CD1c-positive myeloid dendritic cell (primary cell): ENCODE data around the gene CIC.

Source experiments
- DNase-seq: peaks from one replicate; pipeline ENCODE4 v3.0.0-alpha.2; 2016; ENCODE audit errors: extremely low spot score

The CIC gene

DNA sequence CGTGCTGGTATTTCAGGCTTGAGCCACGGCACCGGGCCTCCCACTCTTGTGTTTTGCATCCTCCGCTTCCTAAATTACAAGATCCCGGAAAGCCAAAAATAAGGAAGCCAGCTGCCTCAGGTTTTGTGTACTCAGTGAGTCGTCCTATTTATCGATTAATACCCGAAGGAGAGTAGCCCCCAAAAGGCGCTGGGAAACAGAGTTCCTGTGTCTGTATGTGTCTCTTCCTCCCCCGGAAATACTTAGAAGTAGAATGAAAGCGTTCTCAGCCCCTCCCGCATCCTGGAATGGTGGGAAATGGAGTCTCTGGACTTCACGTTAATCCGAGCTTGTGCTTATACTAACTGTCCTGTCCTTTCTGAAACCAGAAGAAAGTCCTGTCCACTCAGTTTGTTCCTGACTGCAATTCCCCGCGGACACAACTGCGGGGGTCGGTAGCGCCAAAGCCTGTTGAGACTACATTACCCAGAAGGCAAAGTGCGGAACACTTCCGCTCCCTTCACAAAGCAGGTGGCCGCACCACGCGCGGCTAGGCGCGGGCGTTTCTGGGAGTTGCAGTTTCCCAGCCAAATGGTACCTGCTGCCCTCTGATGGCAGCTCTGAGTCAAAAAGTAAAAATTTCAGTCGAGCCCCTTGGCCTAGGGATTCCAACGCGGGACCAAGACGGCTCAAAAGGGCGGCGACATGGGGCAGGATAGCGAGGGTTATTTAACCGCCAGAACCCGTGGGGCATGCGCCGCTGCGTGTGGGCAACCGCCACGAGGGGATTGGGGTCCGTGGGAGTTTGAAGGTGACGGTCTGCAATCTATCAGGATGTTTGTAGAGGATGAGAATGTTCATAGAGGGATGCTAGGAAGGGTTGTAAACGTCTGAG lies 24.5 kb upstream of the CIC start:
- DNase-seq: peak; percentile 97

DNA sequence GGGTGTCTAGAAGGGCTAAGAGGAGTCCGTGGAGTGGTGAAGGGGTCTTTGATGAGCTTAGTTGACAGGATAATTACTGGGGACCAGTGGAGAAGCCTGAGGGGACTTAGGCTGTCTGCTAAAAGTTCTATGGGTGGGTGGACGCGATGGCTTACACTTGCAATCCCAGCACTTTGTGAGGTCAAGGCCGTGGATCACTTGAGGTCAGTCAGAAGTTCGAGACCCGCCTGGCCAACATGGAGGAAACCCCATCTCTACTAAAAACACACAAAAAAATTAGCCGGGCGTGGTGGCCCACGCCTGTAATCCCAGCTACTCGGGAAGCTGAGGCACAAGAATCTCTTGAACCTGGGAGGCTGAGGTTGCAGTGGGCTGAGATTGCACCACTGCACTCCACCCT lies 23.8 kb upstream of the CIC start:
- no peak for DNase-seq

DNA sequence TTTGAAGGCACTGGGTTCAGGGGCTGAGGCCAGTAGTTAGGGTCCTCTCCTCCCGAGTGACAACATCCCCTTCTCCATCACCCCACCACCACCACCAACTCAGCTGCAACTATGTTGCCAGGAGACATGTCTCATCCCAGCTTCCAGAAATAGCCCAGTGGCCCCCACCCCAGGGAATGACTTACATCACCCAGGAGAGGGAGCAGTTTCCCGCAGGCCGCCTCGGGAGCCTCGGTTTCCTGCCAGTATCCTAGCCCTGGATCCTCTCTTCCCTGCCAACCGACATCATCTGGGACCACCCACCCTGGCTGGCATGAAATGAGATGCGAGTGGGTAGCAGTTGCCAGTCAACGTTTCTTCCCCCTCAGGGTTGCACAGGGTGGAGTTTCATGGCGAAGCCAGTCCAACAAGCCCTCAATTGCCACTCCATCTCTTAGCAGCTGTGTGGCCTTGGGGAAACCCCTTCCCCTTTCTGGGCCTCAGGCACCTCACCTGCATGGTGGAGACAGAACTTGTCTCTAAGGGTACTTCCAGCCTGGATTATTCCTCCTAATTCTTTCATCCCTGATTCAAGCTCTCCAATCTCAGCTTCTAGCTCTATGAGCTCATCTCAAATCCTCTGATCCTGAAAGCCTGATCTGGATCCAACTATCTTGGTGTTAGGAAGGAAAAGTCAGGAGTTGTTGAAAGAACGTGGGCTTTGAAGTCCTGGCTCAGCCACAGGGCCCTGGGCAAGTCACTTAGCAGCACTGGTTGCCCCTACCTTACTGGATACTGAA lies 22.7 kb upstream of the CIC start:
- DNase-seq: peak; percentile 34

GRCh38 chr19:42246922-42247639 lies 22.0 kb upstream of the CIC start:
- DNase-seq: no peak

- DNase-seq: no peak
Observed at GRCh38 chr19:42247640-42248199, 21.3 kb upstream of the CIC start.

DNA sequence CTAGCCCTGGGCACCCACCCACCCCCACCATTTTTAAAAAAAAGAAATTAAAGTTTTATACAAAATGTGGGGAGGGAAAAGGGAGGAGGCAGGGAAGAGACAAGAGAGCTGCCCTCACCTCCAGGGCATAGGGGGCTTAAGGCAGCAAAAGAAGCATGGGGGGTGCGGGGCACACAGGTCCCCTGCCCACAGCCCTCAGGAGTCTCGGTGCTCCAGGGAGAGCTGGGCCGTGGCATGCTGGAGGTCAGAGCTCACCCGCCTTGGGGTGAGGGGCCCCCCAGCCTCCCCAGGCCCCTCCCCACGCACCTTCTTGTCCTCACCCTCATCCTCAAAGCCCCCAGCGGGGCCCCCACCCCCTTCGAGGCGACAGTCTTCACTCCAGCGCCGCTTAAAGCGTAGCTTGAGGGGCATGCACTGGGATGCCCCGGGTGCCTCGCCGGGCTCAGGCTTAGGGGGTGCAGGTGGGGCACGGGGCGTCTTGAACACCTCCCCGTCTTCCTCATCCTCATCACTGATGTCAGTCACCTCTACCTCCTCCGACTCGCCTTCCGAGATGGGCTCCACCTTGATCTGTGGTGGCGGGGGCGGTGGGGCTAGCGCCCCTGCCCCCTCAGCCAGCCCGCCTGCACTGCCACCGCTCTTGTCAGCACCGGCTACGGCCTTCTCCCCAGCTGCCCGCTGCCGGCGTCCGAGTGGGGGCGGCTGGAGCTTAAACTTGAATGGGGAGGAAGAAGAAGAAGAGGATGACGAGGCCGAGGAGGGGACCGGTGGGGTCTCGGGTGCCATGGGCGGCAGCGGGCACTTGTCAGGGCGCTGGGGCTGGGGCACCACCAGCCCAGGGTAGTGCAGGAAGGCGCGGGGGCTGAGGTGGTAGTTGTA lies 20.5 kb upstream of the CIC start:
- no peak for DNase-seq

DNA sequence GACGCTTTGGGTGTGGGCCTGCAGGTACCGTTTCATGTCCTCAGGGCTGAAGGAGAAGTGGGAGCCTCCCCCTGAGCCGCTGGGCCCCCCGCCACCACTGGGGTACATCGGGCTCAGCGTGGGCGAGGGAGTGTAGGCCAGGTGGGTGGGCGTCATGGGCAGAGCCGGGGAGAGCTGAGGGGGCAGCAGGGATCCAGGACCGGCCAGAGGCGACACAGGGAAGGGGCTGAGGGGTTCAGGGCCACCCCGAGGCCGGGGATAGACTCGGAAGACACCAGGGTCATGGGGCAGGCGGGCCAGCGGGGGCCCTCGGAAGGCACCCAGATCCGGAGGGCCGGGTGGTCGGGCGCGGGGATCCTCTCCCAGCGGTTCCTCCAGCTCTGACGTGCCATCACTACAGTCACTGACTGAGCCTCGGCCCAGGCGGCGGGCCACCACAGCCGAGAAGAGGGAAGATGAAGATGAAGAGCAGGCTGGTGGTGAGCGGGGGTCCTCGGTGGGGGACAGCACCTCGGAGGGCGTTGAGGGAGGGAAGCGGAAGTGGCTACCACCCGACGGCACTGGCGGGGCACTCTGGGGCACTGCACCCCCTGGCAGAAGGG lies 19.8 kb upstream of the CIC start:
- DNase-seq: no peak

DNA sequence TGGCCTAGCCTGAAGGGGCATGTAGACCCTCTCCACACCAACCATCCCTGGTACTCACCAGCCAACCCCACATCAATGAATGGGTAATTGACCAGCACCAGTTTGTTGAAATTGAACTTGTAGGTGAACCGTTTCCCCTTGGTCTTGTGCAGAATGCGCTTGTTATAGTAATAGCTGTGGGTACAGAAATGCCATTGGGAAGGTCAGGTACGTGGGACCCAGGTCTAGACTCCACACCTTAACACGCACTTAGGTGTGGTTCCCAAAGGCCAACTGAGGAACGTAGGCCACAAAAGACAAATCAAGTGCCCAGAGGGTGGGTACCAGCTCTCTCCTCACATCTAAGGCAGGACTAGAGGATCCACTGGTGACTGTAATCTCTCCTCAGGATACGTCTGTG lies 19.3 kb upstream of the CIC start:
- DNase-seq: no peak

- DNase-seq: no peak
Observed at GRCh38 chr19:42250183-42250665, 18.8 kb upstream of the CIC start.

GRCh38 chr19:42250666-42251531 lies 18.2 kb upstream of the CIC start:
- no peak for DNase-seq

DNA sequence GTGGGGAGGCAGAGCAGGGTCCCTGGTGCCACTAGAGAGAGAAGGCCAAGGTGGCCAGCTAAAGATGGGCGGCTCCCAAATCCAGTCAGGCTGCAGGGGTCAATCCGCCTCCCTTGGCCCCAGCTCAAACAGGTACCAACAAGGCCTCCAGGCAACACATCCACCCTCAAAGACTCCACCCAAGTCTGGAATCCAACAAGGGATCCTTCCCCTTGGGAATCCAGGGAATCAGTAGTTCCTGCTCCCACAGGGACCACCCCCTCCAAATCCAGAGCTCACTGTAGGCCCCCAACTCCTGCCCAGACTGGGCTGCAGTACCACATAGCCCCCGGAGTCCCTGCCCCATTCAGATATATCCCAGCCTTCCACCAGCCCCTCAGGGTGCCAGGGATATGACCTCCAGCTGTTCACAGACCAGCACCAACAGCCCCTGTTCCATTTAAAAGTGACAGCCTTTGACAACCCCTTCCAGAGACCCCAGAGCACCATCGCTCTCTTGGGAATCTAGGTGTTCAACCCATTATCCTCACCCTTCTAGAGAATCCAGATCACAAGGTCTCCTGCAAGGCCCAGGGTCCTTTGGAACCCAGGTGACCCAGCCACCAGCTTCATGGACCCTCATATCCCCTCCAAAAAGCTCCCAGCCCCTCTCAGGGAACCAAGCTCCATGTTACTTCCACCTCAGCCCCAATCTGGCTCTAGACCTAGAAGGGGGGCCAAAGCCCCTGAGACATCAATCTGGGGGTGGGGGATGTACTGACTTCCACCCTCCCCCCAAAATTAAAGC lies 17.3 kb upstream of the CIC start:
- no peak for DNase-seq

- peak; percentile 51 for DNase-seq
Observed at GRCh38 chr19:42252365-42253244, 16.4 kb upstream of the CIC start.

GRCh38 chr19:42253245-42254088 lies 15.6 kb upstream of the CIC start:
- DNase-seq: peak; percentile 43

GRCh38 chr19:42254089-42254849 lies 14.8 kb upstream of the CIC start:
- DNase-seq: peak; percentile 88

DNA sequence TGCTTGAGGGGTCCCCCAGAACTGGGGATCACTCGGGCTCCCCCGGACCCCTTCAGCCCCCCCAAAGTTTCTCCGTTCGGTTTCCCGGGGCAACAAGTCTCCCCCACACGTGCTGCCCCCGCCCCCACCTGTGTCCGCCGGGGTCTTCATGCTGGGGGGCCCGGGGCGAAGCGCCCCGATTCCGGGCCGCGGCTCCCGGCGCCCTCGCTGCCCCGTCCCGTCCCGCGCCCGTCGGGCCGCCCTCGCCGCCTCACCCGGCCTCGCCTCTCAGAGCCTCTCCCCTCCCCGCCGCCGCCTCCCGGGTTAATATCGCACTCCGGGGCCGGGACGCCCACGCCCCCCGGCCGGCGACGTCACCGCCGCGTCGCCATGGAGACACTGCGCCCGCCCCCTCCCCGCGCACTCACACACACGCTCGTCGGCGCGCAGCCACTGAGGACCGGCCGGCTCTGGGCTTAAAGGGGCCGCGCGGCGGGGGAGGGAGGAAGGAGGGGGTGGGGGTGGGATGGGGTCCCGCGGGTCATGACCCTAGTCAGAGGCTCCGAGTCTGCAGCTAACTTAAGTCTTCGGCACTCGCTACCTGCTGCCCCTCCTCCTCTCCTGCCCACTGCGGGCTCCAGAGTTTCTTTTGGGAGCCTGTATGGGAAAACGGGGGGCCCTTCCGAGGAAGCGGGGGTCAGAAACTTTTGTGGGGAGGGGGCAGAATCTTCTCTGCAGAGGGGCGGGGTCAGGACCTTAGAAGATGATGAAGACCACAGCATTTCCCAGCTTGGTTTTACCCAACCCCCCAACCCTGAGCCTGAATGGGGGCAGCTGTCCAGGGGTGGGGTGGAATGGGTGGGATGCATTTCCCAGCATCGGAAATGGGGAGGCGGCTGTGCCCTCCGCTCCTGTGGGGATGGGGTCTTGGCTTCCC lies 13.9 kb upstream of the CIC start, which contains the start of gene ERF:
Gene ERF, minus strand, starts transcription at position 279 of the 916 bp plus-strand sequence. Its CDS starts 129 bp downstream, at position 150.
- peak; percentile 97 for DNase-seq
